GM12874 (cell line): ENCODE results near the gene BCL11B.

ENCODE experiments used
- TF ChIP-seq, protein P1 (sequence below): IDR thresholded peaks from 2 replicates; pipeline ENCODE4 v1.5.1; 2011; ENCODE audit warnings: low read depth, mild to moderate bottlenecking, control low read depth, low read length, moderate library complexity; ENCODE audit not compliant: insufficient read depth

Gene BCL11B

DNA sequence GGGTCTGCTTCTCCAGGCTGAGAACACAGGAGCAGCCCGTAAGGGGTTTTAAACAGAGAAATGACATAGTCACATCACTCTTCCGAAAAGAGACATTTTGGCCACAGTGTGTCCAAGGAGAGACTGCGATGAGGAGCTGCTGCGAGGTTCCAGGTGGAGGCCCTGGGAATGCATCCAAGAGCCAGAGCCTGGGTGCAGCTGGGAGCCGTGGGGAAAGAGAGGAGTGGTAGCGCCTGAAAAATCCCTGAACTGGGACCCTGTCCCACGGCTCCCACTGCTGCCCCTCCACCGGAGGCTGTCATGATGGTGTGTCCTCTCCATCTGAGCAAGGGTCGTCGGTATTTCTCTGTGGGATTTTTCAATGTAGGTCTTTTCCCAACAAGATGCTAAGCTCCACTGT lies 146.9 kb downstream of the BCL11B start:
- TF ChIP-seq, protein P1, sequence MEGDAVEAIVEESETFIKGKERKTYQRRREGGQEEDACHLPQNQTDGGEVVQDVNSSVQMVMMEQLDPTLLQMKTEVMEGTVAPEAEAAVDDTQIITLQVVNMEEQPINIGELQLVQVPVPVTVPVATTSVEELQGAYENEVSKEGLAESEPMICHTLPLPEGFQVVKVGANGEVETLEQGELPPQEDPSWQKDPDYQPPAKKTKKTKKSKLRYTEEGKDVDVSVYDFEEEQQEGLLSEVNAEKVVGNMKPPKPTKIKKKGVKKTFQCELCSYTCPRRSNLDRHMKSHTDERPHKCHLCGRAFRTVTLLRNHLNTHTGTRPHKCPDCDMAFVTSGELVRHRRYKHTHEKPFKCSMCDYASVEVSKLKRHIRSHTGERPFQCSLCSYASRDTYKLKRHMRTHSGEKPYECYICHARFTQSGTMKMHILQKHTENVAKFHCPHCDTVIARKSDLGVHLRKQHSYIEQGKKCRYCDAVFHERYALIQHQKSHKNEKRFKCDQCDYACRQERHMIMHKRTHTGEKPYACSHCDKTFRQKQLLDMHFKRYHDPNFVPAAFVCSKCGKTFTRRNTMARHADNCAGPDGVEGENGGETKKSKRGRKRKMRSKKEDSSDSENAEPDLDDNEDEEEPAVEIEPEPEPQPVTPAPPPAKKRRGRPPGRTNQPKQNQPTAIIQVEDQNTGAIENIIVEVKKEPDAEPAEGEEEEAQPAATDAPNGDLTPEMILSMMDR = no peak

DNA sequence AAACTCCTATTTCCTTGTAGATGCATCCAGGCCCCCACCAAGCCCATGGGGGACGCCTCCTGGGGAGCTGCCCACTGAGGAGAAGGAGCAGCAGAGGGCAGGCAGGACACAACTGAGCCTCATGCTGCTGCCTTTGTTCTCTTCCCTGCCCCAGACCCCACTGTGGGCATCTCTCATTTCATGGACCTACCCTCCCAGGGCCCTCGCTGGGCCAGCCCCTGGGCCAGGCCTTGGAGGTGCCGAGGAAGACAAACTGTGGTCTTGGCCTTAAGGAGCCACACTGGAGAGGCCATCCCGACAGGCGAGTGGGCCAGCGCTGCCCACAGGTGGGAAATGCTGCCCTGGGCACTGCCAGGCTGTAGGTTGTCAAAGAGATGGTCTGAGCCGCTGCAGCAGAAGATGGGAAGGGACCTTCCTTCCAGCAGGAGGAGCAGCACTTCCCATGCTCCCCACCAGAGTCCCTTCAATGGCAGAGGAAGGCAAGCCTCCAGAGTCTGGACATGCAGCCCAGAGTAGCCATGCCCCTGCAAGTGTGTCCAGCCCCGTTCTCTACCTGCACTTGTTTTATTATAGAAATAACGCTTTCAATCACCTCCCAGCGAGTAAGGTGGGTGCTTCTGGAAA lies 147.4 kb downstream of the BCL11B start:
- TF ChIP-seq, protein P1 = no peak

DNA sequence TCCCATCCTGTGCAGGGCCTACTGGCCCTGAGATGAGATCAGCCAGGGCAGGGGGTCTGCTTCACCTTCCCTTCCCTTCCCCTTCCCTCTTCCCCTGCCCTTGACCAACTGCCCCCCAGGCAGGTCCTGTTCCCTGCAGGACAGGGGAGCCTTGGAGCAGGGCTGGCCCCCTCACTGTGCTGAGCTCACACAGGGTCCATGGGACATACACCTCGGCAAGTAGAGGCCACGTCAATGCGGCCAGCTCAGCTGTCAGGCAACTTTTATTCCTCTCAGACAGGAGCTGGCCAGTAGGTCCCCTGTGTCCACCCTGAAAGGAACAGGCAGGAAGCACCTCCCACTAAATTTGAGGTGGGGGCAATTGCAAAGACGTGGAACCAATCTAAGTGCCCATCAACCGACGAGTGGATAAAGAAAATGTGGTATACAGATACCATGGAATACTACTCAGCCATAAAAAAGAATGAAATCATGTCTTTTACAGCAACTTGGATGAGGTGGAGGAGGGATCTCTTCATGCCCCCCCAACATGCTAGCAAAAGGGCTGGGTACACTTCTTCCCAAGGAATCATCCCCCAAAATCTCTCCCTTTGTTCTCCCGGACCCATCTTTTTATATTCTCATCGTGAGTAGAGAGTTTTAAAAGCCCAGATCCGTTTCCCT lies 148.7 kb downstream of the BCL11B start:
- TF ChIP-seq, protein P1 = no peak

DNA sequence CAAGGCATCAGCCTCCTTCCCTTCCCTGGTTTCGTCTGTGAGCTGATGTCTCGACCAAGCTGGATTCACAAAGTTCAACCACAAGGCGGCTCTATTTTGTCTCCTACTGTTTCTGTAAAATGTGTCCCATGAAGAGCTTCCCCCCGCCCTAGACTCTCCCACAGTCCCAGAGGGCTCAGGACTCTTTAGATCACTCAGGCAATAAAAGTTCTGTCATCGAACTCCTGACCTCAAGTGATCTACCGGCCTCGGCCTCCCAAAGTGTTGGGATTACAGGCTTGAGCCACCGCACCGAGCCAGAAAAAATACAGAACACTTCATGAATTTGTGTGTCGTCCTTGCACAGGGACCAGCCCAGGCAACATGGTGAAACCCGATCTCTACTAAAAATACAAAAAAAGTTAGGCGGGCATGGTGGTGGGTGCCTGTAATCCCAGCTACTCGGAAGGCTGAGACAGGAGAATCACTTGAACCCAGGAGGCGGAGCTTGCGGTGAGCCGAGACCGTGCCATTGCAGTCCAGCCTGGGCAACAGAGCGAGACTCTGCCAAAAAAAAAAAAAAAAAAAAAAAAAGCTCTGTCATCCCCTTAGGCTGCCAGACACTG lies 149.4 kb downstream of the BCL11B start:
- TF ChIP-seq, protein P1 = no peak

DNA sequence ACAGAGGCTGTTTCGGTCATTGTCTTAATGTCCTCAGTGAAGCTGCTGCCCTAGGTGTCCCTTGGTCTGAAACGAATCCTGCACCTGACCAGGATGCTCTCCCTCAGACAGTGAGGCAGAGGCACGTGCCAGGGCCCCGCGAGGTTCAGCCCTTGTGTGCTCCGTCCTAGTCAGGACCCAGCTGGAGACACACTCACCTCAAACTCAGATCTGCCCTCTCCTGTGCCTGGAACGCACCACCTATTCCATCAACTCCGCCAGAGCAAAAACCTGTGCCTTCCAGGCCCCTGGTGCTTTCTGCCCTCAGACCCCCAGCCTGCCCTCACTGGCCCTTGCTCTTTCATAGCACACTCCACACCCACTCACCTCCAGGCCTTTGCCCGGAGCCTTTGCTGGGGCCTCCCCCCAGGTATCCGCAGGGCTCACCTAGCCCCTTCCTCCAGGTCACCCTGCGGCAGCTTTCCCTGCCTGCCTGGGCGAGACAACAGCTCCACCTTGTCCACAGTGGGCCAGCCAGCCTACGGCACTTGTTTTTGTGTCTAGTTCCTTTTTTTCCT lies 150.6 kb downstream of the BCL11B start:
- TF ChIP-seq, protein P1 = no peak

DNA sequence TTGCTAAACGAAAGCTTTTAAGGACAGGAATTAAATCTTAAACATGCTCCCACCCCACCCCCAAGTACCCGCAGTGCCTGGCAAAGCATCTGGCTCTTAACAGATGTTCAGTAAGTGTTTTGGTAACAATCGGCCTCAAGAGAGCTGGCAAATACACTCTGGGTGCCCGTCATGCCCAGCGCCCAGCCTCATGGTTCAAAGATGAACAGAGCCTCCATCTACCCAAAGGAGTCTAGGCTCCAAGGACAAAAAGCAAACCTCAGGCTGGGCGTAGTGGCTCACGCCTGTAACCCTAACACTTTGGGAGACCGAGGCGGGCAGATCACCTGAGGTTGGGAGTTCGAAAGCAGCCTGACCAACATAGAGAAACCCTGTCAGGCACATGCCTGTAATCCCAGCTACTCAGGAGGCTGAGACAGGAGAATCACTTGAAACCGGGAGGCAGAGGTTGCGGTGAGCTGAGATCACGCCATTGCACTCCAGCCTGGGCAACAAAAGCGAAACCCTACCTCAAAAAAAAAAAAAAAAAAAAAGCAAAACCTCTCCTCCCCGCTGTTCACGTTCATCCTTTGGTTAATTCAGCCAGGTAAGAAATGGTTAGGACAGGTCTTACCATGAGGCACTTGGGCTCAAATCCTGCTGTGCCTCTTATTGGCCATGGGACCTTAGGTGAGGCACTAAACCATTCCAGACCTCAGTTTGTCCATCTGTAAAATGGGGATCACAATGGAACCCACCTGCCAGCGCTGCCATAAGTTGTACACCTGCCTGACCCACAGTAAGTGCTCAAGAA lies 151.3 kb downstream of the BCL11B start:
- TF ChIP-seq, protein P1 = no peak
